PC-9 (cell line): ENCODE data around the gene CUX1.

Experiments
- EZH2 ChIP-seq: fragments of 200-600 bp; sonication (generic); IDR thresholded peaks from 2 replicates; pipeline ENCODE4 v1.8.0; 2017; ENCODE audit warnings: antibody characterized with exemption, low read depth
- TF ChIP-seq, protein P1 (sequence below): fragments of 200-600 bp; sonication (generic); conservative IDR thresholded peaks from 2 replicates; pipeline ENCODE4 v1.6.1; 2017; ENCODE audit warnings: mixed run types, antibody characterized with exemption, mild to moderate bottlenecking, moderate library complexity

DNA sequence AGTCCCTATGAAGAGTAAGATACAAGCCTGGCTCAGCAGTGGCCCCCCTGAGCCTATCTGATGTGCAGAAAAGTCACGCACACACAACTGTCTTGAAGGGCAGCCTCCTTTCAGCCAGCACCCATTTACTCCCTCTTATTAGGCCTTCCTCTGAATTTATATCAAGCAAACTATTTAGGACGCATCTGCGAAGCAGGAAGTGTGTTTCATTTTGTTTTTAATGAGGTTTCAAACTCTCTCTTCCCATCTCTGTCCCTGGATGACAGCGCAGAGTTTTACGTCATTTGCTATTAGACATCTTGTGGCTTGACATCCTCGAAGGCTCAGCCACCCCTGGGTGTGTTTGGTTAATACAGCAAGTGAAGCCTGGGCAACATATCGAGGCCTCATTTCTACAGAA is 79.5 kb downstream of the CUX1 start:
- TF ChIP-seq, protein P1, sequence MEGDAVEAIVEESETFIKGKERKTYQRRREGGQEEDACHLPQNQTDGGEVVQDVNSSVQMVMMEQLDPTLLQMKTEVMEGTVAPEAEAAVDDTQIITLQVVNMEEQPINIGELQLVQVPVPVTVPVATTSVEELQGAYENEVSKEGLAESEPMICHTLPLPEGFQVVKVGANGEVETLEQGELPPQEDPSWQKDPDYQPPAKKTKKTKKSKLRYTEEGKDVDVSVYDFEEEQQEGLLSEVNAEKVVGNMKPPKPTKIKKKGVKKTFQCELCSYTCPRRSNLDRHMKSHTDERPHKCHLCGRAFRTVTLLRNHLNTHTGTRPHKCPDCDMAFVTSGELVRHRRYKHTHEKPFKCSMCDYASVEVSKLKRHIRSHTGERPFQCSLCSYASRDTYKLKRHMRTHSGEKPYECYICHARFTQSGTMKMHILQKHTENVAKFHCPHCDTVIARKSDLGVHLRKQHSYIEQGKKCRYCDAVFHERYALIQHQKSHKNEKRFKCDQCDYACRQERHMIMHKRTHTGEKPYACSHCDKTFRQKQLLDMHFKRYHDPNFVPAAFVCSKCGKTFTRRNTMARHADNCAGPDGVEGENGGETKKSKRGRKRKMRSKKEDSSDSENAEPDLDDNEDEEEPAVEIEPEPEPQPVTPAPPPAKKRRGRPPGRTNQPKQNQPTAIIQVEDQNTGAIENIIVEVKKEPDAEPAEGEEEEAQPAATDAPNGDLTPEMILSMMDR, result no peak
- no peak for TF ChIP-seq EZH2
